Right atrium auricular region (tissue), 2 donors: Measurements from ENCODE around the gene PLD1. TPM values are rescaled to one million over a fixed set of nuclear protein-coding genes. Genes with fewer than 3 reads are reported as not detected.

Experiments
- DNase-seq: peaks from one replicate; pipeline ENCODE4 v3.0.0-alpha.2; 2019; ENCODE audit warnings: low spot score
- H3K27ac ChIP-seq, 2 donors: fragments of 200-600 bp; sonication (generic); 1 replicate in 1 of 2; 2 replicates in 1 of 2; pipeline ENCODE4 v1.5.1; 2016 to 2019
- H3K27me3 ChIP-seq, 2 donors: fragments of 200-600 bp; sonication (generic); one replicate each; pipeline versions ENCODE4 v1.5.1 to v1.6.0; 2017 to 2019
- H3K36me3 ChIP-seq: fragments of 200-600 bp; sonication (generic); one replicate; pipeline ENCODE4 v1.5.1; 2016
- H3K4me1 ChIP-seq, 2 donors: fragments of 200-600 bp; sonication (generic); one replicate each; pipeline versions ENCODE4 v1.5.1 to v1.6.0; 2017 to 2019
- H3K4me3 ChIP-seq, 2 donors: fragments of 200-600 bp; sonication (generic); 1 replicate in 1 of 2; 2 replicates in 1 of 2; pipeline ENCODE4 v1.5.1; 2017 to 2019; ENCODE audit warnings: mild to moderate bottlenecking in 1 of 2, moderate library complexity in 1 of 2
- H3K9me3 ChIP-seq, 2 donors: fragments of 200-600 bp; sonication (generic); one replicate each; pipeline ENCODE4 v1.5.1; 2019
- total RNA-seq, 2 donors: library from RNA; depleted of rRNA; stranded (reverse); fragments of >200 nt; gene quantifications; one replicate each; pipeline ENCODE4 v1.1.0, GENCODE V29; 2016
- TF ChIP-seq, protein P1 (sequence below), 2 donors: fragments of 200-600 bp; sonication (generic); IDR thresholded peaks; one replicate each; pipeline ENCODE4 v1.5.1; 2019; ENCODE audit warnings: antibody characterized with exemption in 2 of 2

The PLD1 gene
- total RNA-seq, 2 donors from 2014 or later, result 64.5 to 111 TPM

DNA sequence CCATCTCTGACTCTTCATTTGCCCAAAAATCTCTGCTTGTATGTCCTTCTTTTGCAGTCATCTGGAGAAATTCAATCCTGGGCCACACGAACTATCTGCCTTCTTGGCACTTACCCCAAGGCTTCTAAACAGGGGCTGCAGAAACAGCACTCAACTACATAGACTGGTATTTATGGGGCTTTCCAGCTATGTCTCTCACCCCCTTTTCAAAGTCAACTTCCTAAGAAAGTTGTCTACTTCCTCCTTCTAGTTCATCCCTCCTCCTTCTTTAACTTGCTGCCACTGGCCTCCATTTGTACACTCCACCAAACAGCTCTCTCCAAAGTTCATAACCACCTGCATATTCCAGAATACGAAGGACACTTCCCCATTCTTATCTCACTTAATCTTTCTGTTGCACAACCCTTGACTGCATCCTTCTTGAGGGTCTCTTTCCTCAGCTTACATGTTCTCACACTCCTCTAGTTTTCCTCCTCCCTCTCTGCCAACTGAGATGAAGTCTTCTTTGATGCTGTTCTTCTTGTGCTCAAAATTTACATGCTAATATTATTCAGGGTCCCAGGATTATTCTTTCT, 55.2 kb downstream of the PLD1 start:
- H3K36me3 ChIP-seq, result no peaks in the 10 kb centered on the region
- no peak overlapping the region for H3K4me3 ChIP-seq
- peaks cover 0 to 43% of the 10 kb centered on the region in 2 donors for H3K4me1 ChIP-seq
- no peaks in the 10 kb centered on the region for H3K9me3 ChIP-seq
- no peaks in the 10 kb centered on the region for H3K27me3 ChIP-seq
- no peak overlapping the region for H3K27ac ChIP-seq
- TF ChIP-seq, protein P1, sequence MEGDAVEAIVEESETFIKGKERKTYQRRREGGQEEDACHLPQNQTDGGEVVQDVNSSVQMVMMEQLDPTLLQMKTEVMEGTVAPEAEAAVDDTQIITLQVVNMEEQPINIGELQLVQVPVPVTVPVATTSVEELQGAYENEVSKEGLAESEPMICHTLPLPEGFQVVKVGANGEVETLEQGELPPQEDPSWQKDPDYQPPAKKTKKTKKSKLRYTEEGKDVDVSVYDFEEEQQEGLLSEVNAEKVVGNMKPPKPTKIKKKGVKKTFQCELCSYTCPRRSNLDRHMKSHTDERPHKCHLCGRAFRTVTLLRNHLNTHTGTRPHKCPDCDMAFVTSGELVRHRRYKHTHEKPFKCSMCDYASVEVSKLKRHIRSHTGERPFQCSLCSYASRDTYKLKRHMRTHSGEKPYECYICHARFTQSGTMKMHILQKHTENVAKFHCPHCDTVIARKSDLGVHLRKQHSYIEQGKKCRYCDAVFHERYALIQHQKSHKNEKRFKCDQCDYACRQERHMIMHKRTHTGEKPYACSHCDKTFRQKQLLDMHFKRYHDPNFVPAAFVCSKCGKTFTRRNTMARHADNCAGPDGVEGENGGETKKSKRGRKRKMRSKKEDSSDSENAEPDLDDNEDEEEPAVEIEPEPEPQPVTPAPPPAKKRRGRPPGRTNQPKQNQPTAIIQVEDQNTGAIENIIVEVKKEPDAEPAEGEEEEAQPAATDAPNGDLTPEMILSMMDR (IDR thresholded peaks at IDR 0.05), result no peak
- DNase-seq, result no peak

DNA sequence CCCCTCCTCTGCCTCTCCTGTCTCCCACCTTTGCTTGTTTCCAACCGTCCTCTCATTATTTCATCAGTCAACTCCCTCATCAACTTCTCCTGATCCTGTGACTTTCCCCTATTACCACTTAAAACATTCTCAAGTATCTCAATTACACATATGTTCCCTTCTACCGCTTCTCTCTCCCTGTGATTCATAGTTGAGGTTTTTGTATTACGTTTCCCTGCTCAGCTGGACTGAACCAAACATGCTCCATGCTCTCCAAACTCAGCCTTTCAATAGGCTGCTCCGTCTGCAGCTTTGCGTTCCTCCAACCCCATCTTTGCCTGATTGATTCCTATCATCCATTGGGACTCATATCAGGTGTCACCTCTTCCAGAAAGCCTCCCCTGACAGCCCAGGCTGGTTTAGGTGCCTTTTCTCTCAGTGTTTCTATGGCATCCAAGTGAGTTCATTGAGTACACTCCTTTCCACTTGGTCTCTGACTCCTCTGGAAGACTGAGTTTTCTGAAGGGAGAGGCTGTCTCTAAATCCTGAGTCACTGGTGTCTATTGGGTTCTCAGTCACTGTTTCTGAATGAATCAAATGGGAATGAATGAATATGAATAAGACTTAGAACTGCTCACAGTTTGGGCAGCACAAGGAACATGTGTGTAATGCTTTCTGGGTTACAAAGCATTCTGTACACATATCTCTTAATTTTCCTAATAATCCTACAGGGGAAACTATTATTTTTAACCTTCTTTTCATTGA, 56.4 kb downstream of the PLD1 start:
- no peaks in the 10 kb centered on the region for H3K36me3 ChIP-seq
- peak overlapping the region; percentile 9 to 53 for H3K27ac ChIP-seq
- TF ChIP-seq, protein P1 (IDR thresholded peaks at IDR 0.05), result no peak
- H3K9me3 ChIP-seq, result no peaks in the 10 kb centered on the region
- no peak overlapping the region for H3K4me3 ChIP-seq
- peaks cover 0 to 55% of the 10 kb centered on the region in 2 donors for H3K4me1 ChIP-seq
- no peak for DNase-seq
- H3K27me3 ChIP-seq, result no peaks in the 10 kb centered on the region

DNA sequence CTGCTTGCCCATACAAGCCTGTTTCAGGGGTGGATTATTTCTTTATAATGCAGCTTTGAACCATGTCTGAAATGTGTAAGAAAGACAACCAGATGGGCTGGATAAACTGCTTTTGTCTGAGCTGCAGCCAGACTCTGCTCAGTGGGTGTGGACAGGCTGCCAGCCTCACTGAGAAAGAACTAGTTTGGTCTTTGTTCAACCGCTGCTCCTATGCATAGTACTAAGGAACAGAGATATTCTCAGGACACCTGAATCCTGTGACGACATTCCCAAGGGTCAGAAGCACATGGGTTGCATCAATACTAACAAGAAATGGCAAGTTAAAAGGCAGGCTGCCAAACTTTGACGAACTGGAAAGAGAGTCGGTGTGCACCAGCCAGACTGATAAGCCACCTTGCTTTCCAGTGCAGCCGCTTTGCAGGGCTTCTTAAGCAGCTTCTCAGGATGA, 57.2 kb downstream of the PLD1 start:
- H3K4me1 ChIP-seq, result peaks cover 0 to 57% of the 10 kb centered on the region in 2 donors
- no peaks in the 10 kb centered on the region for H3K9me3 ChIP-seq
- TF ChIP-seq, protein P1 (IDR thresholded peaks at IDR 0.05), result no peak
- no peaks in the 10 kb centered on the region for H3K36me3 ChIP-seq
- H3K27me3 ChIP-seq, result no peaks in the 10 kb centered on the region
- DNase-seq, result no peak
- H3K27ac ChIP-seq, result peak overlapping the region; percentile 9 to 53
- no peak overlapping the region for H3K4me3 ChIP-seq

DNA sequence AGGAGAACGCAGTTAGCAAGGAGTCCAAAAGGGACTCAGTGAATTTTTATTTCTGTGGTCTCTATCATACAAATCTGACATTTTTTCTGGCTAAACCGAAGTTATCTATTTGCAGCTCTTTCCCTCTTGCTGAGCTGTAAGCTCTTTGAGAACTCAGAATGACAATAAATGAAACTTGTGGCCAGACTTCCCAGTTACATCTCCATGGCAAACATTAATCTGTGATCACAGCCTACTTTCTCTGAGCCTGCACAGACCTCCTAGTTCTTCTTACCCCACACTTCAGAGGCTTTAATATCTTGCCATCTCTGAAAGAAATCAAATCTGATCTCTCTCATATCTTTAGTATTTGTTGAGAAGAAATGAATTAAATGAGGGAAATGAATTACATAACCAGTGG, 58.0 kb downstream of the PLD1 start:
- H3K36me3 ChIP-seq, result no peaks in the 10 kb centered on the region
- H3K27me3 ChIP-seq, result no peaks in the 10 kb centered on the region
- H3K9me3 ChIP-seq, result no peaks in the 10 kb centered on the region
- H3K4me3 ChIP-seq, result no peak overlapping the region
- DNase-seq, result no peak
- no peak overlapping the region for H3K27ac ChIP-seq
- peaks cover 0 to 57% of the 10 kb centered on the region in 2 donors for H3K4me1 ChIP-seq
- TF ChIP-seq, protein P1 (IDR thresholded peaks at IDR 0.05), result no peak

DNA sequence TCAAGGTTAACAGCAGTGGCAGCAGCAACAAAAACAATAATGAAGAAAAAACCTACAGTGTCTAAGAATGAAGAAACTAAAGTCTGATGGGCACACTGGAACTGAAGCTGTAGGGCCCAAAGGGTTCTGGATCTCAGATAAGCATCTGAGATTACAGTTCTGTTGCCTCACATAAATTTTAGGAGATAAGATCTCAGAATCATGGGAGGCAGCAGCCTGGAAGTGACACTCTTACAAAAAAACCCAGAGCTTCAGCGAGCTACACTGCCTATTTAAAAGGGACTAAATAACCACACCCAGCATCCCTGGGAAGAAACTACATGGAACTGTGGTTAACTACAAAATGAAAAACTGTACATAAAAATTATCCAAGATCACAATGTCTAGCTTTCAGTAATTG, 61.2 kb downstream of the PLD1 start:
- H3K36me3 ChIP-seq, result no peaks in the 10 kb centered on the region
- TF ChIP-seq, protein P1 (IDR thresholded peaks at IDR 0.05), result no peak
- peaks cover 0 to 75% of the 10 kb centered on the region in 2 donors for H3K4me1 ChIP-seq
- no peak for DNase-seq
- peak overlapping the region; percentile 59 to 84 for H3K27ac ChIP-seq
- no peaks in the 10 kb centered on the region for H3K27me3 ChIP-seq
- no peaks in the 10 kb centered on the region for H3K9me3 ChIP-seq
- H3K4me3 ChIP-seq, result no peak overlapping the region
